A673 (cell line): ENCODE results near the gene POLG. TPM values are rescaled to one million over a fixed set of nuclear protein-coding genes. Genes with fewer than 3 reads are reported as not detected.

Source experiments
- BruUV-seq: library from RNA; stranded (reverse); fragments of 400-500 nt; replicated peaks from 2 replicates; lab custom pipeline; 2021; lab: Mats Ljungman, UMichigan
- CTCF ChIA-PET: fragments of 300-600 bp; sonication (Branson Sonifier 250); formaldehyde crosslinking; loops from one replicate; lab custom pipeline; 2022; ENCODE audit warnings: antibody characterized with exemption; lab: Charles Lee
- POLR2A ChIA-PET: fragments of 300-600 bp; sonication (Branson Sonifier 250); formaldehyde crosslinking; loops from one replicate; lab custom pipeline; 2022; ENCODE audit warnings: antibody characterized with exemption; ENCODE audit not compliant: low non-redundant PET; lab: Charles Lee
- DNase-seq: peaks from one replicate; pipeline ENCODE4 v3.0.0-alpha.2; 2015; ENCODE audit warnings: low spot score
- H3K27ac ChIP-seq: fragments of 200-600 bp; sonication (generic); 2 replicates; pipeline ENCODE4 v1.5.1; 2016; ENCODE audit warnings: mixed run types, low read depth, mild to moderate bottlenecking, mixed read lengths, antibody characterized with exemption, low read length; ENCODE audit not compliant: poor library complexity, severe bottlenecking
- H3K27me3 ChIP-seq: fragments of 200-600 bp; sonication (generic); replicated peaks from 2 replicates; pipeline ENCODE4 v1.6.1; 2017; ENCODE audit warnings: mixed run types, low read depth, mild to moderate bottlenecking, mixed read lengths, antibody characterized with exemption, low read length; ENCODE audit not compliant: insufficient read depth, poor library complexity
- H3K36me3 ChIP-seq: fragments of 200-600 bp; sonication (generic); 2 replicates; pipeline ENCODE4 v1.6.1; 2016; ENCODE audit warnings: mixed run types, mild to moderate bottlenecking, mixed read lengths, antibody characterized with exemption, low read length; ENCODE audit not compliant: insufficient read depth, poor library complexity, severe bottlenecking
- H3K4me1 ChIP-seq: fragments of 200-600 bp; sonication (generic); 2 replicates; pipeline ENCODE4 v1.6.1; 2017; ENCODE audit warnings: mixed run types, mild to moderate bottlenecking, mixed read lengths, antibody characterized with exemption, low read length; ENCODE audit not compliant: insufficient read depth, poor library complexity, severe bottlenecking
- H3K4me3 ChIP-seq: fragments of 200-600 bp; sonication (generic); 2 replicates; pipeline ENCODE4 v1.5.1; 2016; ENCODE audit warnings: low read depth, mixed run types, mild to moderate bottlenecking, mixed read lengths, low read length; ENCODE audit not compliant: poor library complexity, severe bottlenecking
- H3K9me3 ChIP-seq: fragments of 200-600 bp; sonication (generic); 2 replicates; pipeline ENCODE4 v1.6.1; 2016; ENCODE audit warnings: mixed run types, low read depth, mild to moderate bottlenecking, mixed read lengths, antibody characterized with exemption, low read length; ENCODE audit not compliant: poor library complexity, severe bottlenecking
- CTCF ChIP-seq: fragments of 300-800, 200-600 bp; sonication (generic); conservative IDR thresholded peaks from 2 replicates; pipeline ENCODE4 v1.5.1; 2017; ENCODE audit warnings: low read depth, mild to moderate bottlenecking, antibody characterized with exemption, low read length, moderate library complexity, mixed read lengths
- EZH2 ChIP-seq: fragments of 200-600 bp; sonication (generic); IDR thresholded peaks from 2 replicates; pipeline ENCODE4 v1.6.1; 2017; ENCODE audit warnings: borderline replicate concordance, low read depth, mild to moderate bottlenecking, mixed read lengths, antibody characterized with exemption, low read length; ENCODE audit not compliant: poor library complexity, severe bottlenecking
- intact Hi-C: fragments of 100-400 bp; cut with micrococcal nuclease; formaldehyde crosslinking; loops from one replicate; pipeline ENCODE4 v1.10.0; 2022; ENCODE audit not compliant: unreplicated experiment
- total RNA-seq: library from RNA; stranded (reverse); gene quantifications from 2 replicates; pipeline ENCODE4 v1.2.3, GENCODE V29; 2021

Gene POLG
- total RNA-seq, 1 experiment from 2014 or later, result 166 TPM

- no peak for DNase-seq
- Histone ChIP-seq H3K36me3 (no peaks in the 10 kb centered on the region), H3K27me3 (peaks cover 36% of the 10 kb centered on the region), H3K4me3 (peak overlapping the region; percentile 66), H3K9me3 (no peaks in the 10 kb centered on the region), H3K27ac (peak overlapping the region; percentile 16), H3K4me1 (no peaks in the 10 kb centered on the region)
- BruUV-seq, result no TSS peak
- intact Hi-C loops, result no loop called here
- ChIA-PET POLR2A (no interaction called here), CTCF (no interaction called here)
- TF ChIP-seq CTCF (no peak), EZH2 (no peak)
Measured at GRCh38 chr15:89369341-89369947, 34.8 kb upstream of the POLG start.

GRCh38 chr15:89368566-89369223 lies 34.1 kb upstream of the POLG start:
- peak overlapping the region; percentile 16 for H3K27ac ChIP-seq
- intact Hi-C loops, result no loop called here
- no peaks in the 10 kb centered on the region for H3K36me3 ChIP-seq
- no peak for TF ChIP-seq CTCF
- TF ChIP-seq EZH2, result no peak
- POLR2A ChIA-PET, result no interaction called here
- peak overlapping the region; percentile 66 for H3K4me3 ChIP-seq
- DNase-seq, result no peak
- H3K4me1 ChIP-seq, result no peaks in the 10 kb centered on the region
- H3K9me3 ChIP-seq, result no peaks in the 10 kb centered on the region
- H3K27me3 ChIP-seq, result peaks cover 36% of the 10 kb centered on the region
- CTCF ChIA-PET, result interaction anchor here (1.2 kb wide), 1 partner anchor 10 kb away, joined by 9 read pairs; no protein-coding TSS in a partner anchor
- BruUV-seq, result no TSS peak

DNA sequence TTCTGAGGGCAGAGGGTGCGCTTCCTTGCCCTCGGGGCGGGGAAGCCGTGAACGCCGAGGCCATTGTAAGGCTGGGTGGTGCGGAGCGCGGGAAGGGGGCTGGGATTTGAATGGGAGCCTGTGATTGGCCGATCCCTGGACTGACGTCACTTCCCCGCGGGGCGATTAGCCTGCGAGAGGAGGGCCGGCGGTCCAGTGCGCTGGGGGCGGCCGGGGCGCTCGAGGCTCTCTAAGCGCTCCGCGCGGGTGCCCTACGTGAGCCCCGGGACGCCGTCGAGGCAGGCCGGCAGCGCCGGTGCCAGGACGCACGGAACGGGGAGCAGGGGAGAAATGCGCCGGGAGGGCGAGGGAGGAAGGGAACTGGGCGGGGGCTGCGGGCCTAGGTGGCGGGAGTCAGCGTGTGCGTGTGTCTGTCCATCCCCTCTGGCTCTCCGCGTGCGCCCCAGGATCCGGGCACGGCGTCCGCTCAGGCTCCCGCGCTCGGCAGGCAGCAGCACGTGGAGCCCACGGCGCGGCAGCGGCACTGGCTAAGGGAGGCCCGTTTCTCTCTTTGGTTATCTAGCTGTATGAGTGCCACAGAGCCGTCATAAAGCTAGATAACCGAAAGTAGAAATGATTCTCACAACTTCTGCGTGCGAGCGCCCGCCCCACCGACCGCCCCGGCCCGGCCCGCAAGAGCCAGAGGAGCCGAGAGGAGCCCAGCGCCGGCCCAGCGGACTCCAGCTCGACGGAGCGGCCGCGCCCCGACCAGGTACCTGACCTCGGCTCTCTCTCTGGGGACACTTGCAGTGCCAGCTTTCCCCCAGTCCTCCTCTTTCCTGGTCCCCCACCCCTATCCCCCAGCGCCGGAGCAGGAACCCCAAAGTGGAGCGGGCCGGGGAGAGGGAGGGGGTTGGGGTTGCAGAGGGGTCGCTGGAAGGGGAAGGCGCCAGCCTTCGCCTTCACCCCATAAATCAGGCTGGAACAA lies 33.1 kb upstream of the POLG start:
- Histone ChIP-seq H3K27ac (peak overlapping the region; percentile 84), H3K4me3 (peak overlapping the region; percentile 66), H3K9me3 (no peaks in the 10 kb centered on the region), H3K36me3 (no peaks in the 10 kb centered on the region), H3K4me1 (peaks cover 3% of the 10 kb centered on the region), H3K27me3 (peaks cover 44% of the 10 kb centered on the region)
- TF ChIP-seq EZH2 (peak; percentile 57), CTCF (no peak)
- intact Hi-C loops, result no loop called here
- ChIA-PET CTCF (interaction anchor here (1.2 kb wide), 1 partner anchor 9 kb away, joined by 9 read pairs; no protein-coding TSS in a partner anchor), POLR2A (no interaction called here)
- no TSS peak for BruUV-seq
- peak; percentile 81 for DNase-seq
